Activated naive CD4-positive, alpha-beta T cell treated with anti-CD3 and anti-CD28 coated beads, Interleukin-2, amount 50 U/mL, for 72 hours (primary cell): ENCODE data around the gene LSP1. TPM values are rescaled to one million over a fixed set of nuclear protein-coding genes. Genes with fewer than 3 reads are reported as not detected.
"Not testable (repeated sequence)": the region's sequence is repeated elsewhere in the genome, so short reads cannot be mapped to it uniquely, and the experiment has no call there.

Experiments used
- ATAC-seq, 2 donors: fragments of 150-1000 bp; cut with Tn5 transposase; 2 replicates each; pipeline ENCODE4 v1.10.0; 2021; ENCODE audit warnings: mild to moderate bottlenecking in 2 of 2, moderate library complexity in 2 of 2
- DNase-seq, 2 donors: peaks; one replicate each; pipeline ENCODE4 v3.0.0; 2021 to 2022; ENCODE audit warnings: low spot score in 2 of 2
- H3K27ac Mint-ChIP-seq, 2 donors: one replicate each; pipeline ENCODE4 v1.8.0; 2022; ENCODE audit warnings: mild to moderate bottlenecking in 2 of 2, mixed read lengths in 2 of 2
- H3K36me3 Mint-ChIP-seq, 2 donors: one replicate each; pipeline ENCODE4 v1.8.0; 2022; ENCODE audit warnings: mixed read lengths in 2 of 2
- H3K9me3 Mint-ChIP-seq, 2 donors: one replicate each; pipeline ENCODE4 v1.8.0; 2022; ENCODE audit warnings: mixed read lengths in 2 of 2
- total RNA-seq, 2 donors: library from RNA; stranded (reverse); gene quantifications; one replicate each; pipeline ENCODE4 v1.2.3, GENCODE V29; 2022

The LSP1 gene
- total RNA-seq, 2 donors from 2014 or later: 102 to 263 TPM

DNA sequence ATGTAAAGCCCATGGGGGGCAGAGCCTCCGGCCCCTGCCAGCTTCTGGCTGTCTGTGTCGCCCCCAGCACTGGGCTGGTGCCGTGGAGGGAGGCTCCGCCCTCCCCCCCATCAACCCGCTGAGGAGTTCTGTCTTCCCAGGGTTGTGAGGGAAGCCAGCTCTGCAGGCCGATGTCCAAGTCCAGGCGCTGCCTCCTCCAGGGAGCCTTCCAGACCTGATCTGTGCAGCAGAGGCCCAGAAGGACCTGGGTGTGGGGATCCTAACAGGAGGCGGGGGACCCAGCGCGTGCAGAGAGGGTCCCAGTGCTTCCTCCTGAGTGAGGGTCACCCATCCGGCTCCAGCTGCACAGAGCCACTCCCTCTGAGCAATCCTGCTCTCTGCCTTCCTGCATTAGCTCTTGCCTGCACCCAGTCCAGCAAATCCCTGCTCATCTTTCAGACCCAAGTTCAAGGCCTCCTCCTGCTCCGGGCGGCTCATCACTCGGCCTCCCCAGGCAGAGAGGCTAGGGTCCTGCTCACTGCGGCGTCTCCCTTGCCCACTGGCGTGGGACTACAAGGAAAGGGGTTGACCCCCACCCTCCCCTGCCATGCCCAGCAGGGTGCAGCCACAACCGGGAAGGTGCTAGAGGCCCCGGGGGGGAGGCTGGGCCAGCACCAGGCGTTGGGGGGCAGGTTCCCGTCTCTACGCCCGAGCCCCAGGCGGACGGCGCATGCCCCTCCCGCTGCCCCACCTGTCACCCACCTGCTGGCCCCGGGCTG lies 22.4 kb downstream of the LSP1 start:
- no peaks in the 10 kb centered on the region for H3K36me3 Mint-ChIP-seq

DNA sequence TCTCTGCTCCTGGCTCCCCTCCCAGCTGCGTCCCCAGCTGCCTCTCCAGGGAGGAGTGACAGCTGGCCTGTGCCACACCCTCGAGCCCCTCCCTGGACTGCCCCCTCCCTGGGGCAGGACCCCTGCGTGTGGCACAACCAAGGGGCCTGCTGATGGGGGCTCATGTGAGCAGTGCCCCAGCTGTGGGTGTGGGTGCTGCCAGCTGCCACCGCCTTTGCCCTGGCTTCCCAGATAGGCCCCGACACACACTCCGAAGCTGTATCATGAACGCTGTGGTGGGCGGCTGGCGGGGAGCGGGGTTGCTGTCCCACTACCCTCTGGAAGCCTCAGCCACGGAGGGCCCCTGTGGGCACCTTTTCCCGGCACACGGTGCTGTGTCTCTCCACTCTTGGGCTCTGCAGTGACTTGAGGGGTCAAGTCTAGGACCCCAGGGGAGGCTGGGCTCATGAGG lies 23.0 kb downstream of the LSP1 start:
- H3K9me3 Mint-ChIP-seq, H3K36me3 Mint-ChIP-seq, ATAC-seq, H3K27ac Mint-ChIP-seq, DNase-seq: not testable (repeated sequence)

More for the DNA sequence above, 22.4 kb downstream of the LSP1 start:
- Mint-ChIP-seq H3K27ac (peak overlapping the region in 1 of 2 donors; percentile 72), H3K9me3 (no peaks in the 10 kb centered on the region)
- ATAC-seq (no peak), DNase-seq (no peak)

DNA sequence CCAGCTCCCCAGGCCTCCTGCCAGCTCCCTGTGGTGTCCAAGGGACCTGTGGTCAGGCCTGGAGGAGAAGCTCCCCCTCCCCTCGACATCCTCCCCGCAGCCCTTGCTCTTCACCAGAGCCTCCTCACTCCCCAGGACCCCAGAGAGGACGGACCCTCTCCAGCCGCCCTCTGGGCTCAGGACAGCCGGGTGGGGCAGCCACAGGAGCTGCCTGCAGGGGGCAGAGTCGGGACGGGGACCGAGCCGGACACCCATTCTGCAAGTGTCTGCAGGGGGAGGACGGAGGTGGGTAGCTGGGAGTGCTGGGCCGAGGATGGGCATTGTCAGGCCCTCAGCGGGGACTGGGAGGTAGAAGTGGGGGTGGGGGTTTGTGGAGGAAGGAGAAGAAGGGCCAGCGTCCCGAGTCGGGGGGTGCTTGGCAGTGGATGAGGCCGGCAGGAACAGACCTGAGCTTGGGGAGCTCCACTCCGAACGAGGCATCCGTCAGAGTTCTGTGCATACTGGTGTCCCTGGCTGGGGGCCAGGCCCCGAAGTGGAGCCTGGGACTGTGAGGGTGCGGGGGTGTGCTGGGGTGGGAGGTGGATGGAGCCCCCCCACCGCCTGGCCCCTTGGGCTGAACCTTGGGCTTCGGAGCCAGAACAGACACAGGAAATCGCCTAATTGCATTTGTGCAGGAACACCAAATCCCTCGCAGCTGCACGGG lies 23.6 kb downstream of the LSP1 start:
- no peak for ATAC-seq
- no peaks in the 10 kb centered on the region for H3K36me3 Mint-ChIP-seq
- DNase-seq: no peak
- H3K9me3 Mint-ChIP-seq: no peaks in the 10 kb centered on the region
- peak overlapping the region in 1 of 2 donors; percentile 22 for H3K27ac Mint-ChIP-seq

DNA sequence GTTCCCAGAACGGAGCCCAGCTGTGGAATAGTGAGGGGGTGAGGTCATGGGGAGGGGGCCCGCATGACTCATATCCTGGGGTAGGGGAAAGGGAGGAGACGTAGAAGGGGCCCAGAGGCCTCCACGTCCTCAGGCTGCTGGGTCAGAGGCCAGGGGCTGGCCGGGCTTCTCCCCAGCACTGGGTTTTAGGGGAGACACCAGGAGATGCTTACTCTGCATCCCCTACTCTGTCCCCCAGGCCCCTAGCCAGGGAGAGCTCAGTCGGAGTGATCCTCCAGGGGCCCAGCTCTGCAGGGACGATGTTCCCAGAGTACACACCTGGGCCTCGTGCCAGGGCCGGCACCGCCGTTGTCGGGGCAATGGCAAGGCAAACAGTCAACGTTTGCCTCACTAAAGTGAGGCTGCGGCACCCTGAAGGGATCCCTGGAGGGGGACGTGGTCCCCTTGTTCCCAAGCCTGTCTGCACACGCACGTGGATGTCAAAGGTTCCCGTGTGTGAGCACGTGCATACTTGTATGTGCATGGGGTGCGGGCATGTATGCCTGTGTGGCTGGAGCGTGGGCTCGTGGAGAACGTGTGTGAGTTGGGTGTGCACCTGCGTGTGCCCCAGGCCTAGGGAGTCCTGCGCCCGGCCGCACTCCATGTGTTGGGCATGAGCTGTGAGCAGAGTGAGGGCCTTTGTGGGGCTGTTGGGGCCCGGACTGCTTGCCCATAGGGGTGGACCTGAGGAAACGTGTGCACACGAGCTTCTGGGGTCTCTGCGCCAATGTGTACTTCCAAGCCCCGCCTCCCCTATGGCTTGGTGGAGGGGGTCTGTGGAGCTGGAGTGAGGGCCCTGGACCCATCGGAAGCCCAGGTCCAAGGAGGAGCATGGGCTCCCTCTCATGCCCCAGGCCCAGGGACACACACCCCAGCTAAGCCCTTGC lies 24.6 kb downstream of the LSP1 start:
- no peak for ATAC-seq
- no peaks in the 10 kb centered on the region for H3K9me3 Mint-ChIP-seq
- H3K27ac Mint-ChIP-seq: no peak overlapping the region
- DNase-seq: no peak
- no peaks in the 10 kb centered on the region for H3K36me3 Mint-ChIP-seq

DNA sequence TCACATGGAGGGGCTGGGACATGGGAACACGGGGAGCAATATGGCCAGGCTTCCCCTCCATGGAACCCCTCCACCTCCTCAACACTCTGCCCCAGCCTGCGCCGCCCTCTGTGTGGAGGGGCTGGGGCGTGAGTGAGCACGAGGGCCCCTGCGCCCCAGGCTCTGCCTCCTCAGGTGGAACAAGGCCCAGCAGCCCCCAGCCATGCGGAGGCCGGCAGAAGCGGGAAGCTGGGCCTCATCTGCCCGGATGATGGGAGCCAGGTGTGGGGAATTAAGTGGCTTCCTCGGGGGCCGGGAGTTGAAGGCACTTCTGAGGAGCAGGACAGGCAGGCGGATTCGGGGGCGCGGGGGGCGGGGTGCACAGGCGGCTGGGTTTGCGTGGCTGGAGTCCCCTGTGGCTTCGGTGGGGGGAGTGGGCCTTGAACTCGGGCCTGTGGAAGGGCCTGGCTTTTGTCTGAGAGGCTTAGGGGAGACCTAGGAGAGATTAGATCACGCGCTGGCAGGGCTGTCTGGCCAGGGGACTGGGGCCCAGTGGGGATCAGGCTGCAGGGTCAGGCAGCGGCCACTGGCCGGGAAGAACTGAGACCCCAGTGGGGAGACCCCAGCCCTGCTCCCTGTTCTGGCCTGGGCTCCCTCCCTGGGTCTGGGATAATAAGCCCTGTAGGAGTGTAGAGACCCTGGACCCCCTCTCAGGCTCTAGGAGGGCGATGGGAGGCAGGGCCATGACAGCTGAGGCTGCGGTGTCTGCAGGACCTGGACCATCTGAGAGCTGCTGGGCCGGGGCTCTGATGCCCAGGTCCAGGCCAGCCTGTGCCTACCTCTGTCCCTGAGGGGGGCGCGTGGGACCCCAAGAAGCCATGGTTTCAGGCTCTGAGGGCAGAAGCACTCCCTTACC lies 25.5 kb downstream of the LSP1 start:
- Mint-ChIP-seq H3K9me3 (no peaks in the 10 kb centered on the region), H3K36me3 (no peaks in the 10 kb centered on the region), H3K27ac (no peak overlapping the region)
- DNase-seq: peak in 1 of 2 donors; percentile 2
- no peak for ATAC-seq

DNA sequence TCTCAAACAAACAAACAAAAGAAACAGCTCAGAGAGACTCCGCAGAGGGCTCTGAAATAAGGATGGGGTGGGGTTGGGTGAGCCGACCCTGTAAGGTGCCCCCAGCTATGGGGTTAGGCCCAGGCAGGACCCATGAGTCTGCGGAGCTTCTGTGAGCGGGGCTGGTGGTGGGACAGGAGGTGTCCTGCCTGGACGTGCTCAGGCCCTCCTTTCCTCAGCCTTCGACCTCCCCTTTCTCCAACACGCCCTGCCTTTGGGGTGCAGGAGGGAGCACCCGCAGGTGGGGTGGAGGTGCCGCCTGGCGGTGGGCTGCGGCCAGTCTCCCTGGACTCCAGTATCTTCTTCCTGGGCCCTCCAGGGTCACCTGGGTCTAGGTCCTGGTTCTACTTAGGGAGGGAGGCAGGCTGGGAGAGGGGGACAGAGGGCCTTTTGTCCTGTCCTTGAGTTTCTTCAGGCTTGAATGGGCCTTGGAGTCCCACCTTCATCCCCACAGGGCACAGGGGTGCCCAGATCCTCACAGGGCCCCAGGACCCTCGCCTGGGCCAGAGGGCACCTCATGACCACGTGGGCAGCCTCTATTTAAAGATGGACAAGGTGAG lies 26.6 kb downstream of the LSP1 start:
- no peak for ATAC-seq
- no peaks in the 10 kb centered on the region for H3K36me3 Mint-ChIP-seq
- H3K27ac Mint-ChIP-seq: peak overlapping the region in 1 of 2 donors; percentile 51
- DNase-seq: peak in 1 of 2 donors; percentile 5
- H3K9me3 Mint-ChIP-seq: no peaks in the 10 kb centered on the region

DNA sequence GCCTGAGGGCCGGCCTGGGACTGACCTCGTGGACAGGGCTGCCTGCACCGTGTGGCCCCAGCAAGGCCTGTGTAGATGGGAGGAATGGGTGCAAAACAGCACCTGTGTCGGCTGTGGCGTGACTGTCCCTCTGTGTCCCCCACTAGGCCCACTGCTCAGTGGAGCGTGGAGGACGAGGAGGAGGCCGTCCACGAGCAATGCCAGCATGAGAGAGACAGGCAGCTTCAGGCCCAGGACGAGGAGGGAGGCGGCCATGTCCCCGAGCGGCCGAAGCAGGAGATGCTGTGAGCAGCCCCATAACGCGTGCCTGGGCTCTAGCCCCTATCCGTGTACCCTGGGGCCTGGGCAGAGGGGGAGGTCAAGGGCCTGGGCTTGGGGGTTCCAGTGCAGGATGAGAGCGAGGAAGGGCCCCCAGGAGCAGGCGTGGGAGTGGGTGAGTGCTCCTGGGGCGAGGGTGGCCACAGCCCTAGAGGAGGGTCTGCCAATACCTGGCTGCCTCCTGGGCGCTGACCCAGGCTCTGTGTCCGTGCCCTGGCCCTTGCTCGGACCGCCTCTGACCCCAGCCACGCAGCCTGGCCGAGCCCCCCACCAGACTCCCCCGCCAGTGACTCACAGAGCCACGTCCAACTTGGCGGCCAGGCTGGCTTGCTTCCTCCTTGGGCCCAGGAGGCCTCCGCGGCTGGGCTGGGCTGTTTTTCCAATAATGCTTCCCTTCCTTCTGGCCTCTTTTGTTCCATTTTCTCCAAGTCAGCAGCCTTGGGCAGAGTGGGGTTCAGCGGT lies 27.2 kb downstream of the LSP1 start:
- Mint-ChIP-seq H3K27ac (peak overlapping the region in 1 of 2 donors; percentile 51), H3K36me3 (no peaks in the 10 kb centered on the region), H3K9me3 (no peaks in the 10 kb centered on the region)
- ATAC-seq (no peak), DNase-seq (peak; percentile 2 to 55)

DNA sequence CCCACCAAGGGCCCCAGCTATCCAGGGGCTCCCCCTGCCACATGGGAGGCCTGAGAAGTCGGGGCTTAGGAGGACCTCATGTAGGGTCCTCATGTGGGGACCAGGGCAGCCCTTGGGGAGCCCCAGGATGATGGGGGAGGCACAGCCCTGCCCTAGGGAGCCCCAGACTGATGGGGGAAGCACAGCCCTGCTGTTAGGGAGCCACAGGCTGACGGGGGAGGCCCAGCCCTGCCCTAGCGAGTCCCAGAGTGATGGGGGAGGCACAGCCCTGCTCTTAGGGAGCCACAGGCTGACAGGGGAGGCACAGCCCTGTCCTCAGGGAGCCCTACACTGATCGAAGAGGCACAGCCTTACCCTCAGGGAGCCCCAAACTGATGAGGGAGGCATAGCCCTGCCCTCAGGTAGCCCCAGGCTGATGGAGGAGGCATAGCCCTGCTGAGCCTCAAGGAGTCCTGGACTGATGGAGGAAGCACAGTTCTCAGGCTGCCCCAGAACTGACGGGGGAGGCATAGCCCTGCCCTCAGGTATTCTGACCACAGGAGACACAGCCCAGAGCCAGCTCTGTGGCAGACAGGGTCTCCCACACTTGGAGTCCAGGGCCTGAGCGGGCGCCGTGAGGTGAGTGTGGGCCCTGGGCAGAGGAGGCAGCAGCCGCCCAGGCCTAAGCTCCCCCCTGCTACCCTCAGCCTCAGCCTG lies 28.0 kb downstream of the LSP1 start:
- no peaks in the 10 kb centered on the region for H3K9me3 Mint-ChIP-seq
- no peaks in the 10 kb centered on the region for H3K36me3 Mint-ChIP-seq
- peak in 1 of 2 donors; percentile 2 for ATAC-seq
- peak; percentile 9 to 53 for DNase-seq
- peak overlapping the region in 1 of 2 donors; percentile 34 for H3K27ac Mint-ChIP-seq

DNA sequence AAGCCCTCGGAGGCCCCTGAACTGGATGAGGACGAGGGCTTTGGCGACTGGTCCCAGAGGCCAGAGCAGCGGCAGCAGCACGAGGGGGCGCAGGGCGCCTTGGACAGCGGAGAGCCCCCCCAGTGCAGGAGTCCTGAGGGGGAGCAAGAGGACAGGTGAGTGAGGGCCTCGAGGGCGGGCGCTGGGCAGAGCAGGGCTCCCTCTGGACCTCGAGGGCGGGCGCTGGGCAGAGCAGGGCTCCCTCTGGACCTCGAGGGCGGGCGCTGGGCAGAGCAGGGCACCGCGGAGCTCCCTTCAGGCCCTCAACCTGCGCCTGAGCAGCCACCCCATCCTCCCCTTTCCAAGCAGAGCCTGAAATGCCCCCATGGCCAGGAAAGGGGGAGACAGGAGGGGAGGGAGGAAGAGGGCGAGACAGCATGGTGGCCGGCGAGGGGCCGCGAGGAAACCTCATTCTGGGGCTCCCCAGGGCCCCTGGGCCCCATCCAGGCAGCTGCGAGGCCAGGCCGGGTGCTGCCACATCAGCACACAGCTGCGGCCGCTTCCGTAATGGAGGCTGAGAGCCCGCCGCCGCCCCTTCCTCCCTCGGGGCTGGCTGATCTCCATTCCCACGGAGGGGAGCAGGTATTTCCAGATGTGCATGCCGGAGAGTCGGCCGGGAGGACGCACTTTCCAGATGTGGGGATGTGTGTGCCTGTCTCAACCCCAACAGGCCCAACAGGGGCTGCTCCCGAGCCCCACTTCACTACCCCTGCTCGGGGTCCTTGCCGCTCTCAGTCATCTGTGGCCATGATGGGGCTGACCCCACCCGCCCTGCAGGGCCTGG lies 28.8 kb downstream of the LSP1 start:
- Mint-ChIP-seq H3K27ac (peak overlapping the region in 1 of 2 donors; percentile 34), H3K9me3 (no peaks in the 10 kb centered on the region), H3K36me3 (no peaks in the 10 kb centered on the region)
- peak; percentile 12 to 56 for DNase-seq
- peak; percentile 21 to 30 for ATAC-seq

DNA sequence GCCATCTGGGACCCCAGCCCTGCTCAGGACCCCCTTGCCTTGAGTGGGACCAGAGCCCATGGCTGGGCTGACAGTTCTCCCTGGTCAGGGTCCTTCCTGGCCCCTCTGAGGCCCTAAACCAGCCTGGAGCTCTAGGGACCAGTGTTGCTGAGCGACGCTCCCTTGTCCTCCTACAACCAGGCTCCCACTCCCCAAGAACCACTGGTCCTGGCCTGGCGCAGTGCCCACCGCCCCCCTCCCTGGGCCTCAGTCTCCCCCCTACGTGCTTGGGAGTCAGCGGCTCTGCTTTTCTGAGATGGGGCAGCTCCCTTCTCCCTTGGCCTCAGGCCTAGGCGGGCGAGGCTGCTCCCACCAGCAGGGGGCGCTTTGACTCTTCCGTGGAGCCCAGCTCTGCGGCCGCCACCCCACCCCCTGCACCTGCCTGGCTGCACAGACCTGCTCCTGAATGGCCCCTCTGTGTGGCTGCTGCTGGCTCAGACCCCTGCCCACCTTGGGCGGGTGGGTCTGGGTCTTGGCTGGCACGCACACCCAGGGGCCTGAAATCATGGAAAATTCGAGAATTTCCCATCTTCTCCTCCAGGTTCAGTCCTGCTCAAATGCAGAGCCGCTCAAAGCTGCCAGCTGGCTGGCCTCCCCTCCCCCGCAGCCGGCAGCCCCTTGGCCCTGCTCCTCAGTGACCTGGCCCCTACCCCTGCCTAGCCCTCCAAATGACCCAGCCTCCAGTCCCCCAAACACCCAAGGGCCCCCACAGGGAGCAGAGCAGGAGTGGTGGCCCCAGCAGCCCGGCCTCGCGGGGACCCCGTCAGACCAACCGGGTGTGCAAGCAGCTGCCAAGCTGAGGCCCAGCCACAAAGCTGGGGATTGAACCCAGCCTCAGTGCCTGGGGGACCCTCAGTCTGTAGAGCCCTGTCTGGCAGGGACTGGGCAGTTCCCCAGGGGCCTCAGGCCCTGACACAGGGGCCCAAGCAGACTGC lies 29.7 kb downstream of the LSP1 start:
- no peak overlapping the region for H3K27ac Mint-ChIP-seq
- DNase-seq: peak; percentile 80 to 91
- no peaks in the 10 kb centered on the region for H3K36me3 Mint-ChIP-seq
- ATAC-seq: peak; percentile 87 to 94
- H3K9me3 Mint-ChIP-seq: no peaks in the 10 kb centered on the region

DNA sequence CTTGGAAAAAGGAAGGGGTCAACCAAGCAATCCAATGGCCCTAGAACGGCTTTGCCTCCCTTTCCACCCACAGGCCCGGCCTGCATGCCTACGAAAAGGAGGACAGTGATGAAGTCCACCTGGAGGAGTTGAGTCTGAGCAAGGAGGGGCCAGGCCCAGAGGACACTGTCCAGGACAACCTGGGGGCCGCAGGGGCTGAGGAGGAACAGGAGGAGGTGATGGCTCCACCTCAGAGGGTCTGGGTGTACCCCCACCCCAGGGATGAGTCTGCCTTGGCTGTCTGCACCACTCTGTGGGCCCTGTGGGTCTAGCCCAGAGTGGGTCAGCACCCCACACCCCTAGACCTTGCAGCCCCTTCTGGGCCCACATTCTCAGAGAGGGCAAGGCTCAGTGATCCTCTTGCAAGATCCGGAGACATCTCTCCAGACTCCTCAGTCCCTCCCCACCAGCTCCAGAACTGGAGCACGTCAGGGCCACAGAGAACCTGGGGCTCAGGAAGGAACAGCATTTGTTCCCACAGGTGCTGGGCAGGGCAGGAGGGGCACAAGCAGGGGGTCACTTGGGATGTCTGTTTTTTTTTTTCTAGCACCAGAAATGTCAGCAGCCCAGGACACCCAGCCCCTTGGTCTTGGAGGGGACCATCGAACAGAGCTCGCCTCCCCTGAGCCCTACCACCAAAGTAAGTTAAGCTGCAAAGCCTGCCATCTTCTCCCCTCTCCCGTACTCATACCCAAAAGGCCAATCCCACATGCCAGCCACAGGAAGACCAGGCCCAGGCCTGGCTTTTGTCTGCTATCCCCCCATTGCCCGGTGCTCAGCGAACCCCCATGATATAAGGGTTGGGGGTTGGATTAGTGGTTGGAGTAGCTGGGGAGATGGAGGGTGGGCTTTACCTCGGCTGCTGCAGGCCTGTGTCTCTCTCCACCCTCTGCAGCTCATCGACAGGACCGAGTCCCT lies 30.7 kb downstream of the LSP1 start:
- peak in 1 of 2 donors; percentile 53 for DNase-seq
- no peak for ATAC-seq
- Mint-ChIP-seq H3K36me3 (peaks cover 0 to 5% of the 10 kb centered on the region in 2 donors), H3K27ac (no peak overlapping the region), H3K9me3 (no peaks in the 10 kb centered on the region)

DNA sequence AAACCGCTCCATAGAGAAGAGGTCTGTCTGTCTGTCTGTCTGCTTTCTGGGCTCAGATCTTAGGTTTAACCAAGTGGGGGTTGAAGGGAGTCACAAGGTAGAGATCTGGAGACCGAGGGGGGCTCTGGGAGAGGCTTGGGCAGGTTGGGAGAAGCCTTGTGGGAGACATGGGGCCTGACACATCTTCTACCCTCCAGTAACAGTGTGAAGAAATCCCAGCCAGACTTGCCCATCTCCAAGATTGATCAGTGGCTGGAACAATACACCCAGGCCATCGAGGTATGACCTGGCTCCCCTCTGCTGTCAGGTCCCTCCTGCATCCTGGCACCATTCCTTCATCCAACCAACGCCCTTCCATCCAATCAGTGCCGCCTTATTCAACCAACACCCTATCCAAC lies 31.4 kb downstream of the LSP1 start:
- ATAC-seq (no peak), DNase-seq (no peak)
- Mint-ChIP-seq H3K36me3 (peaks cover 0 to 9% of the 10 kb centered on the region in 2 donors), H3K9me3 (no peaks in the 10 kb centered on the region), H3K27ac (no peak overlapping the region)
